ENCODE measurements around the gene CHMP1A.
A peak's percentile ranks its signal among the peaks of the same experiment; 100 is the strongest.
"Not testable (repeated sequence)": the region's sequence is repeated elsewhere in the genome, so short reads cannot be mapped to it uniquely, and the experiment has no call there.

Gene CHMP1A

DNA sequence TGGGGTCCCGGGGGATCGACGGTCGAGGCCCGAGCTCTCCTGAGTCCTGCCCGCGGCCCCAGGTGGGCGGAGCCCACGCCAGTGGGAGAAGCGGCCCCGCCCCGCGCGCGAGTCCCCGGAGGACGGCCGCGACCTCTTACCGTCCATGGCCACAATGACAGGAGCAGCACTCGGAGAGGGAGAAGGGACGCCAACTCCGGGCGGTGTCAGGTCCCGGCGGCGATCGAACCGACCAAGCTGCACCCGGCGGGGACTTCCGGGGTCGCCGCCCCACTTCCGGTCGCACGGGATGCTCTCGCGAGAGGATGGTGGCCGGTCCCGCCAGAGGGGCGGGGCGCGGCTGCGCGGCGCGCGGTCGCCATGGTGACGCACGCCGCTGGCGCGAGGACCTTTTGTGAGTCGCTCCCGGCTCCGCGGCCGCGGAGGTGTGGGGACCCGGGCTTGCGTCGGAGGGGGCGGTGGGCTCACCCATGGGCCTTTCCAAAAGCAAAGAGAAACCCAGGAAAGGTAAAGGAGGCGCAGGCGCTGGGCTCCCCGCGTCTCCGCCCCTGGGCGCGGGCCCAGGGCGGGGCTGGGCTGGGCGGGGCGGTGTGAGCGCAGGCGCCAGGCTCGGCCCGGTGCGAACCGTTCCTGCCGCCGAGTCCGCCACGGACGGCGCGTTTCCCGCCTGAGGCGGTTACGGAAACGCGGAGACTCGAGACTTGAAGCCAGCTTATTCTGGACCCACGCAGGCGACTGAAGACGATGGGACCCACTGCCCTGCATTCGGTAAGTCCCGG lies at the start of gene CHMP1A, which contains the start of gene SPATA33:
Gene CHMP1A, minus strand, starts transcription at position 267 of the 779 bp plus-strand sequence. Its CDS starts 120 bp downstream, at position 147.
Gene SPATA33, plus strand, starts transcription at position 395 of the 779 bp plus-strand sequence. Its CDS starts 76 bp downstream, at position 471.
- DNase-seq, result no peak

- no peak for DNase-seq
Observed at GRCh38 chr16:89706518-89707260, 49.2 kb upstream of the CHMP1A start.

DNA sequence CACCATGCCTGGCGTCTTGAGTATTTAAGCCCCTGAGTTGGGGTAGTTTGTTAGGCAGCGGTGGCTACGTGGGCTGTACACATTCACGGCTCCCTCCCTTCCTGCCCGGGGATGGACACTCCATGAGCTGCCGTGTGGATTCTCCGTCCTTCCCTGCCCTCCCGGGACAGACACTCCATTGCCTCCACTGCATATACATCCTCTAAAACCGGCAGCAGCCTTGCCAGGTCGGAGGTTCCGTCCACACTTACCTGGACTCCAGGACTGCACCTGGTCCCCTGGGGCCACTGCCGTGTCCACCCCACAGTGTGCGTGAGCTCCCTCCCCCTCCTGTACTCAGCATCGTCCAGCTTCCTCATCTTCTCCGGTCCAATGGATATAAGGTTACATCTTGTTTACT lies 47.5 kb upstream of the CHMP1A start:
- no peak for DNase-seq

- DNase-seq, result no peak
Observed at GRCh38 chr16:89704281-89704680, 46.8 kb upstream of the CHMP1A start.

GRCh38 chr16:89701425-89702406 lies 44.2 kb upstream of the CHMP1A start, which contains the start of gene SPATA2L:
TSS of gene SPATA2L (minus strand) at chr16:89701705. CDS start at chr16:89701232, 473 bp downstream.
- DNase-seq, result no peak

DNA sequence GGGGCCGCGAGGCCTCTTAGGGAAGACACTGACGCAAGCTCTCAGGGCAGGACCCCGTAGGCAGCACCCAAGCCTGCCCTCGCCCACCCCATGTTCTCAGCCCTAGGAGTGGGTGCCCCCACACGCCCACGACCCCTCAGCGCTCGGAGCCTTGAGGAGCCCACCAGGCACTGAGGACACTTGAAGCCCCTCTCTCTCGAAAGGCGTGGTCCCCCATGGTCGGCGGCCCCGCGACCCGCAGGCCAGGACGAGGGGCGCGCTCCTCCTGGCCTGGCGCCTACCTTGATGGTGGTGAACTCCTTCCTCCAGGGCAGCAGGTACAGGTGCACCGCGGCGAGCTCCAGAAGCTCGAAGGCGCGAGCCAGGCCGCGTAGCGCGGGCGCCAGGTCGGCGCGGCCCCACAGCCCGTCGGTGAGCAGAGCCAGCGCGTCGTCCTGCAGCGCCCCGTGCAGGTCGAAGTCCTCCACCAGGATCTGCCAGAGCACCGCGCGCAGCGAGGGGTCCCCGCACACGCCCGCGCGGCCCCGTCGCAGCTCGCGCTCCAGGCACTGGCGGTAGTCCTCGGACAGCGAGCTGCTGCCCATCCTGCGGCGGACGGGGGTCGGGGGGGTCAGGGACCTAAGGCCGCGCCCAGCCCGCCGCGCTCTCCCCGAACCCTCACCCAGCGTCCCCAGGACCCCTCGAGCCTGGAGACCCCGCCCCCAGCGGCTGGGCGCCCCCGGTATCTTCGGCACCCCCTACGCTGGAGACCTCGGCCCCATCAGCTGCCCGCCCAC lies 43.3 kb upstream of the CHMP1A start:
- no peak for DNase-seq

DNA sequence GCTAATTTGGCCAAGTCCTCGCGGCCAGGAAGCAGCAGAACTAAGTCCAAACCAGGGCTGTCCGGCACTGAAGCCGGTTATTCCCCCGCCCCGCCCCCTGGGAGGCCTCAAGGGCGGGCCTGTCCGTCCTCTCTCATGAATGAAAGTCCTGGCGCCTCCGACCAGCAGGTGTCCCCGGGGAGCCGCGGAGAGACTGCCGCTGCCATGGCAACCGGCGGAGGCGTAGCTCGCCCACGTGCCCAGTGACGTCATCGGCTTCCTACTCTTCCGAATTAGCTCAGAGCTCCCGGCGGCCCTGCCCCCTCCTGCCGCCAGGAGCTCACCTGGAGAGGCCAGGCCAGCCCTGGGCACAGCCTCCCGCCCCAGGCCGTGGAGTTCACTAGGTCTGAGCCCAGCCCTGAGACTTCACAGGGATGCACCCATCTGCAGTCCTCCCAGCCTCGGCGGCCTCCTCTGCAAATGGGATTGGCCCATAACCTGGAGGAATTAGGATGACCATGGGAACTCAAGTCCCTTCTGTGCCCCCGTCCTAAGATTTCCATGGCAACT lies 42.7 kb upstream of the CHMP1A start:
- DNase-seq, result peak; percentile 50

DNA sequence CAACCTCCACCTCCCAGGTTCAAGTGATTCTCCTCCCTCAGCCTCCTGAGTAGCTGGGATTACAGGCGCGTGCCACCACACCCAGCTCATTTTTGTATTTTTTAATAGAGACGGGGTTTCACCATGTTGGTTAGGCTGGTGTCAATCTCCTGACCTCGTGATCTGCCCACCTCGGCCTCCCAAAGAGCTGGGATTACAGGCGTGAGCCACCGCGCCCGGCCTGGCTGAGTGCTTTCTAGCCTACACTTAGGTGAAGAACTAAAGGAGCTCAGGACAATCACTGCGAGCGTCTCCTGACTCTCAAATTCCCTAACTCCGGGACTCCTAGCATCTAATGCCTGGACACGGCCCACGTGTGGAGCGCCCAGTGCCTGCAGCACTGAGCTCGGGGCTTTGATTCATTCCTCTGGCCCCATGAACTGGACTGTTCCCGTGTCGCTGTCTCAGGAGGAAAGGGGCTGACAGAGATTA lies 42.2 kb upstream of the CHMP1A start:
- DNase-seq, result not testable (repeated sequence)

DNA sequence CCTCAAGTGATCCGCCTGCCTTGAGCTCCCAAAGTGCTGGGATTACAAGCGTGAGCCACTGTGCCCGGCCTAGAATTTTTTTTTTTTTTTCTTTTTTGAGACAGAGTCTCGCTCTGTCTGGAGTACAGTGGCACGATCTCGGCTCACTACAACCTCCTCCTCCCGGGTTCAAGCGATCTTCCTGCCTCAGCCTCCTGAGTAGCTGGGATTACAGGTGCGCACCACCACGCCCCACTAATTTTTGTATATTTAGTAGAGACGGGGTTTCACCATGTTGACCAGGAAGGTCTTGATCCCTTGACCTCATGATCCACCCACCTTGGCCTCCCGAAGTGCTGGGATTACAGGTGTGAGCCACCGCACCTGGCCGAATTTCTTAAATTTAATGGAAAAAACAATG lies 41.2 kb upstream of the CHMP1A start:
- DNase-seq, result not testable (repeated sequence)

DNA sequence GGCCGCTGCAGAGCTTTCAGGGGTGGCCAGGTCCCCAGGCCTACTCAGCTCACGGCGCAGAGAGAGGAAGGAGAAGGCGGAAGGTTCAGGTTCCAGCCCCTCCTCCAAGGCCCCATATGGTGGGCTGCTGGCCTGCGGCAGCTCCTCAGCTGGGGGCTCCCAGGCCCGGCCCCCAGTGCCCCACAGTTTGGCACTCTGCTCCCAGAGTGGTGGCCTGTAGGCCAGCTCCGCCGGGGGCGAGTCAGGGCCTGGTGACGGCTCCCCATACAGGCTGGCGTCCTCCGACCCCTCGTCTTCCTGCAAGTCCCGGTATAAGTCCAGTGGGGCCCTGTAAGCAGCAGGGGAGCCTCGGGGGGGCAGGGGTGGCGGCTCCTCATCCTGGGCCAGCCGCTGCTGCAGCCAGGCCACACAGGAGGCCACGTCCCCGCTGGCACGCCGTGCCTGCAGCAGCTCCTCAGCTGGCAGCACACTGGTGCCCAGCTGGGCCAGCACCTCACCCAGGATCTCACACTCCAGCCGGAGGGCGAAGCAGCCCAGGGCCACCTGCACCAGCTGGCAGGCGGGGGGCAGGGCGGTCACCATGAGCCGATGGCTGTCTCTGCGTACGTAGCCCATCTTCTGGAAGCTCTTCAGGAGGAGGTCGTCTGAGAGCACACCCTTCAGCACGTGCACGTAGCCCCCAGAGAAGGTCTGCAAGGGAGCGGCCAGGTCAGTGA lies 40.3 kb upstream of the CHMP1A start:
- no peak for DNase-seq

DNA sequence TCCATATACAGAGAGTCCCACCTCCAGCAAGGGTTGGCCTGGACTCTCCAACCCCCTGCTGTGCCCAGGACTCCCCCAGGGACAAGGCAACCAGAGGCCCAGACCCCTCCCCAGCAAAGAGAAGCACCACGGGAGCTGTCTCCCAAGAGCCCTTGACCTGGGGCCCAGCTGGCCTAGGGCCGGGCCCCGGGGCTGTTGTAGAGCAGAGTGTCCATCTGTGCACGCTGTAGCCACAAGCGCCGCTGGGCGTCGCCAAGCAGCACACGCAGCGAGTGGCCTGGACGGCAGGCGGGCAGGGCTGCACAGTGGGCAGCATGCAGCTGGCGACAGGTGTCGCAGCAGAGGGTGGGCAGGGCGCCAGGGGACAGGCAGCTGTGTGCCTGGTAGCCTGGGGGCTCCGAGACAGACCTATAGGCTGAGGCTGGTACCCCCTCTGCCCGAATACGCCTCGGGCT lies 39.7 kb upstream of the CHMP1A start:
- DNase-seq, result no peak

DNA sequence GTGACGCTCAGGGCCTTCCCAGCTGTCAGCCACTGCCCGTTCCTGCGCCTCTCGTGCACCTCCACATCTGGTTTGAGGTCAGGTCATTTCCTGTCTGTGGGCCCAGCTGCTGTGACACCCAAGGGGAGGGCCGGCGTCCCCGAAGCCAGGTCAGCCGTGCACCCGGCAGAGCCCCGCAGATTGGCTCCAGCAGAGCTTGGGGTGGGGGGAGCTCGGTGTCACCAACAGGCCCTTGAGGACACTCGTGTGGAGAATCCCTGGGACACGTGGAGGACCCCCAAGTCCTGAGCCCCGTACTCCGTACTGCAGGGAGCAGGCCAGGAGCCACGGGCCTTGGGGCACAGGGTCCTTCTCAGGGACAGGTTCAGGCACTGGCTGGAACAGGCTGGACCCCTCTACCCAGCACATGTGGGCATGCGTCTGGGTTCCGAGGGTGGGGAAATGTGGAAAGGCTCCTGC lies 39.2 kb upstream of the CHMP1A start:
- no peak for DNase-seq

DNA sequence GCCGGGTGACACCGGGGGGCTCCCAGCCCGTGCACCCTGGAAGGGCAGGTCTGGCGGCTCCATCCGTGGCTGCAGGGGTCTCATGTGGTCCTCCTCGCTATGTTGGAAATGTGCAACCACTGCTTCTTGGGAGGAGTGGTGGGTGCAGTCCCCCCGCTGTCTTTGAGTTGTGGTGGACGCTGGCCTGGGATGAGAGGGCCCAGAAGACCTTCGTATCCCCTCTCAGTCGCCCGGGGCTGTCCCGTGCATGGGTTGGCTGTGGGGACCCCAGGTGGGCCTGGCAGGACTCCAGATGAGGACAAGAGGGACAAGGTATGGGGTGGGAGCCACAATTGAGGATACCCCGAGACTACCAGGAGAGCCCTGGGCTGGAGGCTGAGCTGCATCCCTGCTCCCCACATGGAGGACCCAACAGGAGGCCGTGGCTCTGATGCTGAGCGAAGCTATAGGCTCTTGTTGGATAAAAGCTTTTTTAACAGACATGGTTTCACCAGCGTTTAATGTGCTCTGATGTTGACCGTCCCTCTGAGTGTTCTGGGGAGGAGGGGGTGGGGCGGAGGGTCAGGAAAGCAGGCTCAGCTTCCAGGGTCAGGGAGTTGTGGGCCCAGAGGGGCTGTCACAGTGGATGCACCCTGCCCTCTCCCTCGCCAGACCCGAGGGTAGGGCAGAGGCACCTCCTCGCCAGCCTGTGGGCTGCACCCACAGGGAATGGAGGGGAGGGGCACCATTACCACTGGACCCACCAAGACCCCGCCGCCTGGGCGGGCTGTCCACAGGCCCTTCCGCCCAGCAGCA lies 38.6 kb upstream of the CHMP1A start:
- no peak for DNase-seq

DNA sequence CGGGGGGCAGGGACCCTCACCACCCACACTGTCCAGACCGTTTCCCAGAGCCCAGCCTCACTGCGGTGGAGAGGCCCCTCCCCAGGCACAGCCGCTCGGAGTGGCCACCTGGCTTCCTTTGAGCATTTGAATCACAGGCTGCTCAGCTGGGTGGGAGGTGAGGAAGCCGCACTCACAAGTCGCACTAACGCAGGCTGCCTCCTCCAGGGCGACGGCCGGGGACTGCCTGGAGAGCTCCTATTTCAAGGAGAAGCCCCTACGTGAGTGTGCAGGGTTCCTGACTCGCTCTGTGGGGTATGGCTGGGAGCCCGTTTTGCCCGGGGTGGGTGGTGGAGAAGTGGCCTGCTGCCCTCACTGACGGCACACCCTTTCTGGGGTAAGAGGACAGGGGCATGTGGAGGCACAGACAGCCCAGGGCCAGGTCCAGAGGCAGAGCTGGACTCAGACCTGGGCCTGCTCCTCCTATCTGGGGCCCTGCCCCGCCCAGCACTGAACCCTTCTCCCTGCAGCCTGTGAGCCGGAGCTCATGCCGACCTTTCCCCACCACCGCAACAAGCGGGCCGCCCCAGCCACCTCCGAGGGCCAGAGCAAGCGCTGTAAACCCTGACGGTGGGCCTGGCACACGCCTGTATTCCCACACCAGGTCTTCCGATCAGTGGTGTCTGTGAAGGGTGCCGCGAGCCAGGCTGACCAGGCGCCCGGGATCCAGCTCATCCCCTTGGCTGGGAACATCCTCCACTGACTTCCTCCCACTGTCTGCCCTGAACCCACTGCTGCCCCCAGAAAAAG lies 37.8 kb upstream of the CHMP1A start:
- DNase-seq, result no peak

DNA sequence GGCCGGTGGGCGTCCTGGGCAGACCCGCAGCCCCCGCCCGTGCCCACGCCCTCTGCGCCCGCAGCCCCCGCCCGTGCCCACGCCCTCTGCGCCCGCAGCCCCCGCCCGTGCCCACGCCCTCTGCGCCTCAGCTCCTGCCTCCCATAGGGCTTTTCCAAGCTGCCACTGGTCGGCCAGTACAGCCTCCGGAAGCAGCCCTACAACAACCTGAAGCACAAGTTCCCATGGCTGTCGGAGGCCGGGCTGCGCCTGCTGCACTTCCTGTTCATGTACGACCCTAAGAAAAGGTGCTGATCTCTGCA lies 37.2 kb upstream of the CHMP1A start:
- DNase-seq, result not testable (repeated sequence)

DNA sequence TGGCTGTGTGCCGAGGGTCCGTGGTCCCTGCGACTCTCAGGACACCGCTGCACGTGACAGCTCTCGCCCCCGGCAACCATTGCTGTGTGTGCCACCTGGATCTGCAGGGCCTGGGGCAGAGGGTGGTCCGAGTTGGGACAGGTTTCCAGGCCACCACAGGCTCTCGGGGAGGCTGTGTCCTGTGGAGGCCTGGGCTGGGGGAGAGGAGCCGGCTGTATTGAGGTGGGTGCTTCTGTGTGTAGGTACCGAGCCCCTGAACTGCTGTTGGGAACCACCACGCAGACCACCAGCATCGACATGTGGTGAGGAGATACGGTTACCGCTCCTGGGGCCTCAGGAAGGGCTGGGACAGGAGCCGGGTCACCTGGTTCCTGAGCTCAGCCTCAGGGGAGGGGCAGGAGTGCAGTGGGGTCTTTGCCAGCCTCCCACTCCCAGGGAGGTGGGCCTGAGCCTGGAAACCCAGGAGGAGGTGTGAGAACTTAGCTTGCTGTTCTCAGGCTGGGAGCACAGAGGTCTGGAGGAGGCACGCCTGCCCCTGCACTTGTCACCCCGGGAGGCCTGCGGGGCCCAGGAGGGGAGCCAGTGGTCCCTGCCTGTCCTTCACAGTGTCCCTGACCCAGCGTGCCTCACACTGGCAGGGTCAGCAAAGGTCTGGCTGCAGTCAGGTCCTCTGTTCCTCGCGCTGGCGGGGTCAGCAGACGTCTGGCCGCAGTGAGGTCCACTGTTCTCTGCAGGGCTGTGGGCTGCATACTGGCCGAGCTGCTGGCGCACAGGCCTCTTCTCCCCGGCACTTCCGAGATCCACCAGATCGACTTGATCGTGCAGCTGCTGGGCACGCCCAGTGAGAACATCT lies 36.6 kb upstream of the CHMP1A start:
- DNase-seq, result no peak

- no peak for DNase-seq
Observed at GRCh38 chr16:89693289-89693731, 35.8 kb upstream of the CHMP1A start.

GRCh38 chr16:89691986-89692569 lies 34.6 kb upstream of the CHMP1A start:
- no peak for DNase-seq

All from SIG-M5 (cell line).